GM12865 (cell line): ENCODE results near the gene RNFT2.
"Not testable (repeated sequence)": the region's sequence is repeated elsewhere in the genome, so short reads cannot be mapped to it uniquely, and the experiment has no call there.

Experiments
- DNase-seq: peaks from one replicate; pipeline ENCODE4 v3.0.0; 2010; ENCODE audit warnings: low read depth
- H3K4me3 ChIP-seq: 2 replicates; pipeline ENCODE4 v1.5.1; 2011; ENCODE audit warnings: mild to moderate bottlenecking, low read depth, low read length, control low read depth
- TF ChIP-seq, protein P1 (sequence below): IDR thresholded peaks from 2 replicates; pipeline ENCODE4 v1.5.1; 2011; ENCODE audit warnings: low read length, control low read depth, low read depth, inconsistent platforms; ENCODE audit not compliant: insufficient read depth; ENCODE audit errors: missing control alignments

Gene RNFT2

DNA sequence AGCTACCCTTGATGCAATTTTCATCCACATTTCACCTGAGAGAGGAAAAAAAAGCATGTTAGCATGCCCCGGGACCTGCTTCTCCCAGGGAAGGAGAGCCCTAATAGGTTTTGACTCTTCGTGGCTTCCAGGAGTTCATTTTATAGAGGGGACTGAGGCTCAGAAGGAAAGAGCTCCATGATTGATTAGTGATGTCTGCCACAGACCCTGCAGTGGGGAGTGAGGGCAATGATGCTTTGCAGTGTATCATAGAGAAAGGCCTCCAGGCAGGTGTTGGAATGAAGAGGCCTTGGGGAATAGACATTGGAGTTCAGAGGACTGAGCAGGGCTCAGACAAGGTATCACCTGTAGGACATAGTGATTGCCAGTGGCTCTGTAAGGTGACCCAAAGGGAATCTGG is 41.5 kb downstream of the RNFT2 start:
- TF ChIP-seq, protein P1, sequence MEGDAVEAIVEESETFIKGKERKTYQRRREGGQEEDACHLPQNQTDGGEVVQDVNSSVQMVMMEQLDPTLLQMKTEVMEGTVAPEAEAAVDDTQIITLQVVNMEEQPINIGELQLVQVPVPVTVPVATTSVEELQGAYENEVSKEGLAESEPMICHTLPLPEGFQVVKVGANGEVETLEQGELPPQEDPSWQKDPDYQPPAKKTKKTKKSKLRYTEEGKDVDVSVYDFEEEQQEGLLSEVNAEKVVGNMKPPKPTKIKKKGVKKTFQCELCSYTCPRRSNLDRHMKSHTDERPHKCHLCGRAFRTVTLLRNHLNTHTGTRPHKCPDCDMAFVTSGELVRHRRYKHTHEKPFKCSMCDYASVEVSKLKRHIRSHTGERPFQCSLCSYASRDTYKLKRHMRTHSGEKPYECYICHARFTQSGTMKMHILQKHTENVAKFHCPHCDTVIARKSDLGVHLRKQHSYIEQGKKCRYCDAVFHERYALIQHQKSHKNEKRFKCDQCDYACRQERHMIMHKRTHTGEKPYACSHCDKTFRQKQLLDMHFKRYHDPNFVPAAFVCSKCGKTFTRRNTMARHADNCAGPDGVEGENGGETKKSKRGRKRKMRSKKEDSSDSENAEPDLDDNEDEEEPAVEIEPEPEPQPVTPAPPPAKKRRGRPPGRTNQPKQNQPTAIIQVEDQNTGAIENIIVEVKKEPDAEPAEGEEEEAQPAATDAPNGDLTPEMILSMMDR: no peak
- no peak for DNase-seq
- H3K4me3 ChIP-seq: no peak overlapping the region

DNA sequence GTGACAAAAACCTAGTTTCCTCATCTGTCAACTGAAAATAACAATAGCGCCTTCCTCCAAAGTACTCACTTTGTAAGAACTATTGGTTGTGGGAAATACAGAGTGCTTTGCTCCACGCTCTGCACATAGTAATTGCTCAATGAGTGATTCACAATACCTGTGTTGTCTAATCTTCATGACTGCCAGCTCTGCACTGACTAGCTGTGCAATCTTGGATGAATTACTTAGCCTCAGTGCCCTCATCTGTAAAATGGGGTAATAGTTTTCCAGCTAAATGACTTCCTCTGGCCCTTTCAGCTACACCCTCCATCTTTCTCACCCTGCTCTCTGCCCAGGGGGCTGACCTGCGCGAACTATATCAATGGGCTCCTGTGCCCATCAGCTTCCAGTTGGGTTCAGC is 42.8 kb downstream of the RNFT2 start:
- TF ChIP-seq, protein P1: no peak
- no peak overlapping the region for H3K4me3 ChIP-seq
- no peak for DNase-seq

DNA sequence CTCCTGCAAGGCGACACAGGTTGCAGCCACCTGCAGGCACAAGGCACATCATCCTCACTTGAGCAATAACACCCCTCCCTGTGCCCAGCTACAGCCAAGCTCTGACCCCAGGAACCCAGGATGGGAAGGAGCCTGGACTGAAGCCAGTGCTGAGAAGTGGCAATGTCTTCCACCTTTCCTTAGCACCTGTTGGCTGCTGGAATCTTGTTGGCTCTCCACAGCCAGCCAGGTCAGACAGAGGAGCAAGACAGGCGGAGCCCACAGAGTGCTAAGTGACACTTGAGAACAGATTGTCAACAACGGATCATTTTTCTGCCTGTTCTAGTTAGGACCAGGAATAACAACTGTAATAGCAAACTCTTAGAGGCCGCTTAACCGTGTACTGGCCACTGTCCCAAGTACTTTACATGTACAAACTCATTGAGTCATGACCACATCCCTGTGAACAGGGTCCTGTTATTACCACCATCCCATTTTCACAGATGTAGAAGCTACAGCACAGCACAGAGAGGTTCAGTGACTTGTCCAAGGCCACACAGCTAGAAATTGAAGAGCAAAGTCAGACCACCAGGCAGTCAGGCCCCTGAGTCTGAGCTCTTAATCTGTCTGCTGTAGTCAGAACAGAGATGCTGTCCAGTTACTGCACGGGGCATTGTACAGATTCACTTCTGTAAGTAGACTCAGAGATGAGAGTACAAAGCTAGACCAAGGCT is 45.6 kb downstream of the RNFT2 start:
- H3K4me3 ChIP-seq: no peak overlapping the region
- DNase-seq: no peak
- TF ChIP-seq, protein P1: no peak

DNA sequence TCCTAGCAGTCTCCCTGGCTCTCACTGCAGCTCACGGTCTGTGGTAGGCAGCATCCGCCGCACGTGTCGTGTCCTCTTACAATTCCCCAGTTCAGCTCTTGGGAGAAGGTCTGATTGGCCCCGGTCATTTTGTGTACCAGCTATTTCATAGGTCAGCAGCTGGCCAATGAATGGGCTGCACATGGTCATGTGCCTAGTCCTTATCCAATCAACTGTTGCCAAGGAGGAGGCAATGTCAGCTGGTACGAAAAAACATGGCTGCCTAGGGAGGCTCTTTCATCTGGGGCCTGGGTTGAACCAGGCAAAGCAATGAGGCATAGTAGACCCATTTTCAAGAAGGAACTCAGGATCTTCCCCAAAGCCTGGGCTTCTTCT is 46.1 kb downstream of the RNFT2 start:
- peak; percentile 13 for DNase-seq
- H3K4me3 ChIP-seq: no peak overlapping the region
- TF ChIP-seq, protein P1: no peak

DNA sequence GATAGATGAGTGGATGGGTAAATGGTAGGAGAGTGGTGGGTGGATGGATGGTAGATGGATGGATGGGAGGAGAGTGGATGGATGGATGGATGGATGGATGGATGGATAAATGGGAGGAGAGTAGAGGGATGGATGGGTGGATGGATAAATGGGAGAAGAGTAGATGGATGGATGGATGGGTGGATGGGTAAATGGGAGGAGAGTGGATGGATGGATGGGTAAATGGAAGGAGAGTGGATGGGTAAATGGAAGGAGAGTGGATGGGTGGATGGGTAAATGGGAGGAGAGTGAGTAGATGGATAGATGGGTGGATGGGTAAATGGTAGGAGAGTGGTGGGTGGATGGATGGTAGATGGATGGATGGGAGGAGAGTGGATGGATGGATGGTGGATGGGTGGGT is 51.4 kb downstream of the RNFT2 start:
- not testable (repeated sequence) for H3K4me3 ChIP-seq, DNase-seq

DNA sequence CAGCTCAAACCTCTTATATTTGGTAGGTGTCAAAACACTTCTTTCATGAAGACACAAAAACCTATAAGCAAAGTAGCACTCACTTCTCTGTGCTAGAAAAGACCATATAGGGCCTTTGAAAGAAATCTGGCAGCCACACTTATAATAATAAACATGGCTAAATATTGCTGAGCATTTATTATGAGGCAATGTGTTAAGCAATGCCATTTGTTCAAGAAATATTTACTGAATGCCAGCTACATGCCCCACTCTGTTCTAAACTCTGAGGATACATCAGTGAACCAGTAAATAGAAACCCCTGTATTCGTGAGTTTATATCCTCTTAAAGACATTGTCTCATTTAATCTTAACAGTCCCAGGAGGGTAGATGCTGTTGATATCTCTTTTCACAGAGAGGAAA is 52.0 kb downstream of the RNFT2 start:
- DNase-seq: no peak
- TF ChIP-seq, protein P1: no peak
- H3K4me3 ChIP-seq: no peak overlapping the region

DNA sequence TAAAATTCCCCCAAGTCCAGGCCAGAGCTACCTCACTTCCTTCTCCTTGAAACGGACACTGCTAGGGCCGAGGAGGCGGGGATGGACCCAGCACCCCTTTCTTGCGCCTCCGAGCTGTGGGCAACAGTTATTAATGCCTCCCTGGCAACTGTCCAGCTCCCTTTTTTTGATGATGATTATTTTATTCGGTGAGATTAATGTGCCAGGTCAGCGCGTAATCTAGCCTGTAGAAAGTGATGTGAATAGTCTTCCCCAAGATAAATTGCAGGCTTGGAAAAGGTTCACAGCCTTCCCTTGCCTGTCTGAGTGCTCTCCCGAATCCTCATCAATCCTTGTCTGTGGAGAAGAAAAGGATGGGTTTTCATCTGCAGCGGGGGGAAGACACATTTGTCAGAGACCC is 54.3 kb downstream of the RNFT2 start:
- no peak for DNase-seq
- H3K4me3 ChIP-seq: no peak overlapping the region
- TF ChIP-seq, protein P1: no peak
